ENCODE data around the gene TK2.
"Not testable (repeated sequence)": the region's sequence is repeated elsewhere in the genome, so short reads cannot be mapped to it uniquely, and the experiment has no call there.

The TK2 gene

GRCh38 chr16:66524601-66525164, 25.2 kb downstream of the TK2 start:
- H3K4me3 ChIP-seq (ENCODE audit: low read length) = no peak overlapping the region; the same call in 1 of the 2 replicates
- DNase-seq (ENCODE audit: low read depth, low spot score) = peak; percentile 82

DNA sequence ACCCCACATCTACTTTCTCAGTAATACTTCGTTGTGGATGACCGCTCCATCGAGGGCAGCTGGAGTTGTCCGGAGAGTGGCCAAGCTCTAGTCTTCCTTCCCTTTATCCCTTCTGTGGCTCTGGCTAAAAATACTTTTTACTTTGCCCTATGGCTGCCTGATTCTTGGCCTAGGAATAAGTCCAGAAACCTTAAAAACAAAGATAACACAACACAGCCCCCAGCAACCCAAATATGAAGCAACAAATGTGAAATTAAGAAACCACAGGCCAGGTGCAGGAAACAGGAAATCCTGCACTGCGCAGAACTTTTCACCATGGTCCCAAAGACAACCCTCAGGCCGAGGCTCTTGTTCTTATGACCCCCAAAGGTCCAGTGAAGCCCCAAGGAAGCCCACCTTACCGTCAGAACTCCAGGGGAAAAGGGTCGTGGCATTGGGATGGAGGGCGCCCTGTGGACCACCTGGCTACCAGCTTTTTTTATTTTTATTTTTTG, 26.0 kb downstream of the TK2 start:
- H3K4me3 ChIP-seq (ENCODE audit: low read length) = peak overlapping the region; percentile 28
- peak; percentile 90 for DNase-seq (ENCODE audit: low read depth, low spot score)

DNA sequence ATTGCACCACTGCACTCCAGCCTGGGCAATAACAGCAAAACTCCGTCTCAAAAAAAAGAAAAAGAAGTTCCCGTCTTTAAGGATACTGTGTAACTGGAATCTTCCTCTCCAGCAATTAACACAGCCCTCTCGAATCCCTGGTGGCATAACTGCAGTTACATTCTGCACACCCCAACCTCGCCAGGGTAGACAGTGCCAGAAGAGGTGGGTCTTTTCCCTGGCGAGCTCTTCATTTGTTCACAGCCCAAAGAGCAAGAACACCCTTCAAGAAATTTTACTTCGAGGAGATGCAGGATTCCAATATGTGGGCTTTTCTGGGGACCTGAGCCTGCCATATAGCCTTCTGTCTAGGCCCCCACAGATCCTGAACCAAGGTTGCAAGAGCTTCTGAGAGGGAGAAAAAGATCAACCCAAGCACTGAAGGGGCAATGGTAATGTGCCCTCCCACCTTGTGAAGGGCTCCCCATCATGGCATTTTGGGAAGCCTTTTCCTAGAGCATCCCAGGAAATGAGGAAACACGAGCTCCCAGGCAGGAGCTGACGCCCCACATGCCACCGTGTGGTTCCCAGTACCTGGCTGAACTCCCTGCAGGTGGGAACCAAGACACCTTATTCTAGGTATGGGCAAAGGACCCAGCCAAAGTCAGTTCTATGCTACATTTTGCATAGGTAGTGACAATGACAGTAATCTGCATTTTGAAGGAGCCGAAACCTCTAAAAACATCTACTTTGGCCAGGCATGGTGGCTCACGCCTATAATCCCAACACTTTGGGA, 26.9 kb downstream of the TK2 start:
- no peak overlapping the region for H3K4me3 ChIP-seq (ENCODE audit: low read length)
- no peak for DNase-seq (ENCODE audit: low read depth, low spot score)

GRCh38 chr16:66521951-66522771, 27.8 kb downstream of the TK2 start:
- H3K4me3 ChIP-seq (ENCODE audit: low read length) = no peak overlapping the region
- DNase-seq (ENCODE audit: low read depth, low spot score) = peak; percentile 82

GRCh38 chr16:66521252-66521713, 28.6 kb downstream of the TK2 start:
- no peak overlapping the region for H3K4me3 ChIP-seq (ENCODE audit: low read length)
- DNase-seq (ENCODE audit: low read depth, low spot score) = no peak

DNA sequence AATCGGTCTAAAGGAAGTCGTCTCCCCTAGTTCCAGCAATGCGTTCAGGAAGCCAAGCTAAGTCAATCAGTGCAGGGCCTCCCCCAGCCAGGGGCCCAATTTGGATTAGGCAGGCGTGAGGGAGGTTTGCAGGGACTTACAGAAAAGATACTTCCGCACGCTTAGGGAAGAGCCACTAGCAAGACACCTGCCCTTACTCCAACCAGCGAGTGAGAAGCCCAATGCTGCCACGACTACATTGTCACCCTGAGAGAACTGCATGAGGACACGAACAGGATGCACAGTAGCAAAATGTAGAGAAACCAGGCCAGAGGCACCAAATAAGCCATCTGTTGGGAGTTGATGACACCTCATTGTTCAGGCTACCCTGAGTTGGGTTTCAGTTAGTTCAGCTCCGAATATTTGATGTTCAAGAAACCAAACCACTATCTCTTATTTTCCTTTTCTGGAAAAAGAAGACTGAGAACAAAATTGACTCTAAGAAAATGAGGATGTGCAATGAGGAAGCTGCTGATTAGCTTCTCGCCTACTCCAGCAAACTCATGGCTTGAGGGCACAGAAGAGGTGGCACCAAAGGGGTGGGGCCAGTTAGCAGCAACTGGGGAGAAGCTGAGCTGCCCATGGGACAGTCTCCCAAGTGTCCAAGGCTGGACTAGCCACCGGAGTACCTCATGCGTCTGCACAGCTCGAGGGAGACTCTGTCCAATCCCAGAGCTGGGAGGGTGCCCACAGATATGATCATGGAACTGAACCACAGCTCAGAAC, 29.3 kb downstream of the TK2 start:
- DNase-seq (ENCODE audit: low read depth, low spot score) = no peak
- H3K4me3 ChIP-seq (ENCODE audit: low read length) = no peak overlapping the region

GRCh38 chr16:66519482-66520373, 30.2 kb downstream of the TK2 start:
- no peak for DNase-seq (ENCODE audit: low read depth, low spot score)
- H3K4me3 ChIP-seq (ENCODE audit: low read length) = no peak overlapping the region

DNA sequence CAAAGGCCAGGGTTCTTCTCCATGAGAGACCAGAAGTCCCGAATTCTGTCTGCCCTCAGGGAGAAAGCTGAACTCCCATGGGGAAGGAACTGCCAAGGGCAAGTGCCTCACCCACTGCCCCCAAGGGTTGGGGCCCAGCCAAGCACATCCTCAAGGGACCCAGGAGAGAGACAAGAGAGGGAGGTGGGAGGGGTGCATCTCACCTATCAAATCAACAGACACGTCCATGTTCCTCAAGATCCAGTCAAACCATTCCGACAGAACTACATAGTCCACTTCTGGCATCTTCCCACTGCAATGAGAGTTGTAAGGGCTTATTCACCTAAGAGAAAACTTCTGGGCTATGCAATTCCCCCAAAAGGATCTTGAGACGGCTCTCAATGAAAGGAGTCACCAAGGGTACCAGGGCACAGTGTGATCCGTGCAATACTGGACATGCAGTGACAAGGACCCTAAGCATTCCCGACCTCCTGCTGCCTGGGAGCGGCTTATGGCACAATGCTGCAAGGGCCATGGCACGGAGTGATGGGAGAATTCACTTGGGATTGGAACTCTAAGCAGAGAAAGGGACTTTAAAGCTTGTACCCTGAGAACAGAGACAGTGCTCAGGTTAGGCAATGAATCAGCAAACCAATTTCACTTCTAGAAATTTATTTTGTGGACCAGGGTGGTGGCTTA, 32.2 kb downstream of the TK2 start:
- no peak overlapping the region for H3K4me3 ChIP-seq (ENCODE audit: low read length)
- no peak for DNase-seq (ENCODE audit: low read depth, low spot score)

- no peak overlapping the region for H3K4me3 ChIP-seq (ENCODE audit: low read length)
- no peak for DNase-seq (ENCODE audit: low read depth, low spot score)
Observed at GRCh38 chr16:66516808-66517585, 32.9 kb downstream of the TK2 start.

DNA sequence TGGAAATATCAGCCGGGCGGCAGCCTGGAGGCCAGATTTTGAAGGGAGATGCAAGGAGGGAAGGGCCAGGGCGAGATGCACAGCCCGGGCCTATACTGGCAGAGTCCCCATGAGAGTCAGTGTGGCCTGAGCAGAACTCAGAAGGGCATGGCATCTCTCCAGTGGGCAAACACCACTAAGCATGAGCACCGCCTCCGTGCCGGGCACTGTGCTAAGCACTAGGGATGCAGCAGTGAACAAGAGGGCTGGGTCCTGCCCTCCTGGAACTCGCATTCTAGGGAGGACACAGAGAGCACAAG, 33.5 kb downstream of the TK2 start:
- no peak for DNase-seq (ENCODE audit: low read depth, low spot score)
- H3K4me3 ChIP-seq (ENCODE audit: low read length) = no peak overlapping the region

GRCh38 chr16:66515596-66516508, 34.1 kb downstream of the TK2 start:
- DNase-seq (ENCODE audit: low read depth, low spot score) = no peak

GRCh38 chr16:66514980-66515595, 34.8 kb downstream of the TK2 start:
- DNase-seq (ENCODE audit: low read depth, low spot score); H3K4me3 ChIP-seq (ENCODE audit: low read length): not testable (repeated sequence)

More at GRCh38 chr16:66515596-66516508, 34.1 kb downstream of the TK2 start:
- H3K4me3 ChIP-seq (ENCODE audit: low read length) = no peak overlapping the region

DNA sequence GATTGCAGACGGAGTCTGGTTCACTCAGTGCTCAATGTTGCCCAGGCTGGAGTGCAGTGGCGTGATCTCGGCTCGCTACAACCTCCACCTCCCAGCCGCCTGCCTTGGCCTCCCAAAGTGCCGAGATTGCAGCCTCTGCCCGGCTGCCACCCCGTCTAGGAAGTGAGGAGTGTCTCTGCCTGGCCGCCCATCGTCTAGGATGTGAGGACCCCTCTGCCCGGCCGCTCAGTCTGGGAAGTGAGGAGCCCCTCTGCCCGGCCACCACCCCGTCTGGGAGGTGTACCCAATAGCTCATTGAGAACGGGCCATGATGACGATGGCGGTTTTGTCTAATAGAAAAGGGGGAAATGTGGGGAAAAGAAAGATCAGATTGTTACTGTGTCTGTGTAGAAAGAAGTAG, 35.5 kb downstream of the TK2 start:
- DNase-seq (ENCODE audit: low read depth, low spot score); H3K4me3 ChIP-seq (ENCODE audit: low read length): not testable (repeated sequence)

- no peak overlapping the region for H3K4me3 ChIP-seq (ENCODE audit: low read length)
- DNase-seq (ENCODE audit: low read depth, low spot score) = no peak
Observed at GRCh38 chr16:66513111-66513723, 36.7 kb downstream of the TK2 start.

All from Jurkat, Clone E6-1 (cell line).